MCF 10A (cell line): ENCODE results near the gene PIGL. TPM values are rescaled to one million over a fixed set of nuclear protein-coding genes. Genes with fewer than 3 reads are reported as not detected.

Experiments
- BruUV-seq: library from RNA; stranded (reverse); fragments of 400-500 nt; replicated peaks from 2 replicates; lab custom pipeline; 2021; lab: Mats Ljungman, UMichigan
- CTCF ChIA-PET: fragments of 300-600 bp; sonication (Branson Sonifier 250); formaldehyde crosslinking; extraction: SDS; loops from one replicate; lab custom pipeline; 2021; ENCODE audit warnings: antibody characterized with exemption, inconsistent platforms; lab: Yijun Ruan, JAX
- POLR2A ChIA-PET: fragments of 300-600, 350-650 bp; sonication (Branson Sonifier 250); formaldehyde crosslinking; extraction: SDS; loops from one replicate; lab custom pipeline; 2020; ENCODE audit warnings: antibody characterized with exemption, inconsistent platforms; lab: Yijun Ruan, JAX
- DNase-seq: peaks from one replicate; pipeline ENCODE4 v3.0.0-alpha.2; 2018; ENCODE audit not compliant: unreplicated experiment
- H3K27ac Mint-ChIP-seq: one replicate; pipeline ENCODE4 v1.8.0; 2022; ENCODE audit warnings: mild to moderate bottlenecking, low read depth, mixed read lengths; ENCODE audit not compliant: unreplicated experiment
- H3K27me3 Mint-ChIP-seq: one replicate; pipeline ENCODE4 v1.8.0; 2022; ENCODE audit warnings: mixed read lengths; ENCODE audit not compliant: insufficient read depth, unreplicated experiment
- H3K36me3 Mint-ChIP-seq: one replicate; pipeline ENCODE4 v1.8.0; 2022; ENCODE audit warnings: mild to moderate bottlenecking, moderate library complexity, mixed read lengths; ENCODE audit not compliant: insufficient read depth, unreplicated experiment
- H3K4me1 Mint-ChIP-seq: one replicate; pipeline ENCODE4 v1.8.0; 2022; ENCODE audit warnings: mixed read lengths; ENCODE audit not compliant: insufficient read depth, unreplicated experiment
- H3K4me3 Mint-ChIP-seq: one replicate; pipeline ENCODE4 v1.8.0; 2022; ENCODE audit warnings: mild to moderate bottlenecking, moderate library complexity, mixed read lengths; ENCODE audit not compliant: unreplicated experiment
- H3K9me3 Mint-ChIP-seq: one replicate; pipeline ENCODE4 v1.8.0; 2022; ENCODE audit warnings: mixed read lengths; ENCODE audit not compliant: unreplicated experiment
- CTCF ChIP-seq: fragments of 200-600 bp; IDR thresholded peaks from one replicate; pipeline ENCODE4 v1.8.0; 2022; ENCODE audit warnings: antibody characterized with exemption, mild to moderate bottlenecking; ENCODE audit not compliant: unreplicated experiment
- intact Hi-C: fragments of 100-400 bp; cut with micrococcal nuclease; formaldehyde crosslinking; loops from 2 replicates; pipeline ENCODE4 v1.14.1; 2022
- total RNA-seq: library from RNA; stranded (reverse); gene quantifications from 2 replicates; pipeline ENCODE4 v1.2.3, GENCODE V29; 2022

PIGL gene
- total RNA-seq, 1 experiment from 2014 or later: 31.3 TPM

GRCh38 chr17:16314189-16314588 is 97.2 kb downstream of the PIGL start:
- Mint-ChIP-seq H3K4me1 (no peaks in the 10 kb centered on the region), H3K27ac (no peak overlapping the region), H3K27me3 (no peaks in the 10 kb centered on the region), H3K4me3 (no peak overlapping the region), H3K9me3 (no peaks in the 10 kb centered on the region), H3K36me3 (peaks cover 14% of the 10 kb centered on the region)
- intact Hi-C loops: no loop called here
- ChIA-PET CTCF (no interaction called here), POLR2A (no interaction called here)
- no peak for TF ChIP-seq CTCF
- DNase-seq: no peak
- no TSS peak for BruUV-seq

- H3K27ac Mint-ChIP-seq: no peak overlapping the region
- H3K36me3 Mint-ChIP-seq: peaks cover 14% of the 10 kb centered on the region
- ChIA-PET POLR2A (no interaction called here), CTCF (no interaction called here)
- H3K4me1 Mint-ChIP-seq: no peaks in the 10 kb centered on the region
- BruUV-seq: no TSS peak
- intact Hi-C loops: no loop called here
- TF ChIP-seq CTCF: no peak
- no peaks in the 10 kb centered on the region for H3K9me3 Mint-ChIP-seq
- no peak overlapping the region for H3K4me3 Mint-ChIP-seq
- DNase-seq: no peak
- H3K27me3 Mint-ChIP-seq: no peaks in the 10 kb centered on the region
Measured at GRCh38 chr17:16314859-16315258, 97.8 kb downstream of the PIGL start.

- no peak overlapping the region for H3K4me3 Mint-ChIP-seq
- intact Hi-C loops: no loop called here
- BruUV-seq: no TSS peak
- no peak for TF ChIP-seq CTCF
- no peaks in the 10 kb centered on the region for H3K9me3 Mint-ChIP-seq
- no peaks in the 10 kb centered on the region for H3K27me3 Mint-ChIP-seq
- ChIA-PET POLR2A (no interaction called here), CTCF (interaction anchor here (0.8 to 3.6 kb wide), 2 partner anchors 14 to 44 kb away, joined by 3 to 9 read pairs; no protein-coding TSS in a partner anchor)
- no peaks in the 10 kb centered on the region for H3K4me1 Mint-ChIP-seq
- H3K36me3 Mint-ChIP-seq: peaks cover 23% of the 10 kb centered on the region
- DNase-seq: no peak
- H3K27ac Mint-ChIP-seq: no peak overlapping the region
Measured at GRCh38 chr17:16319969-16320368, 103.0 kb downstream of the PIGL start.

- no peak overlapping the region for H3K27ac Mint-ChIP-seq
- no peaks in the 10 kb centered on the region for H3K4me1 Mint-ChIP-seq
- no peak for TF ChIP-seq CTCF
- H3K9me3 Mint-ChIP-seq: no peaks in the 10 kb centered on the region
- no TSS peak for BruUV-seq
- H3K36me3 Mint-ChIP-seq: peaks cover 30% of the 10 kb centered on the region
- POLR2A ChIA-PET: no interaction called here
- no peaks in the 10 kb centered on the region for H3K27me3 Mint-ChIP-seq
- CTCF ChIA-PET: interaction anchor here (0.6 kb wide), 1 partner anchor 318 kb away, joined by 3 read pairs; no protein-coding TSS in a partner anchor
- intact Hi-C loops: no loop called here
- no peak for DNase-seq
- no peak overlapping the region for H3K4me3 Mint-ChIP-seq
Measured at GRCh38 chr17:16322636-16323035, 105.6 kb downstream of the PIGL start.
